WTC11 (cell line): ENCODE measurements around the gene CYBA. TPM values are rescaled to one million over a fixed set of nuclear protein-coding genes. Genes with fewer than 3 reads are reported as not detected.

Experiments used
- ATAC-seq: fragments of 200-7000 bp; cut with Tn5 transposase; 2 replicates; pipeline ENCODE4 v1.10.0; 2021; ENCODE audit warnings: mild to moderate bottlenecking, moderate library complexity
- CTCF ChIA-PET: fragments of 300-600 bp; sonication (Branson Sonifier 250); formaldehyde crosslinking; loops from one replicate; lab custom pipeline; 2021; ENCODE audit warnings: antibody characterized with exemption; lab: Charles Lee
- POLR2A ChIA-PET: fragments of 350-600 bp; sonication (Branson Sonifier 250); formaldehyde crosslinking; loops from one replicate; lab custom pipeline; 2021; ENCODE audit warnings: antibody characterized with exemption; lab: Charles Lee
- DNase-seq: peaks from one replicate; pipeline ENCODE4 v3.0.0; 2021; ENCODE audit warnings: low spot score
- H3K27ac Mint-ChIP-seq: 2 replicates; pipeline ENCODE4 v1.8.0; 2021; ENCODE audit warnings: mixed read lengths
- H3K27me3 Mint-ChIP-seq: 2 replicates; pipeline ENCODE4 v1.8.0; 2021; ENCODE audit warnings: low read depth, mild to moderate bottlenecking, moderate library complexity, mixed read lengths
- H3K36me3 Mint-ChIP-seq: 2 replicates; pipeline ENCODE4 v1.8.0; 2021; ENCODE audit warnings: mixed read lengths
- H3K4me1 Mint-ChIP-seq: 2 replicates; pipeline ENCODE4 v1.8.0; 2022; ENCODE audit warnings: mixed read lengths
- H3K4me3 Mint-ChIP-seq: 2 replicates; pipeline ENCODE4 v1.8.0; 2021; ENCODE audit warnings: mild to moderate bottlenecking, moderate library complexity, mixed read lengths
- H3K9me3 Mint-ChIP-seq: 2 replicates; pipeline ENCODE4 v1.8.0; 2021; ENCODE audit warnings: mixed read lengths
- ATF6 ChIP-seq: sonication (generic); formaldehyde crosslinking; IDR thresholded peaks from 2 replicates; pipeline ENCODE4 v1.8.1; 2023; ENCODE audit warnings: mild to moderate bottlenecking, missing genetic modification reagents
- CREB1 ChIP-seq: sonication (generic); formaldehyde crosslinking; IDR thresholded peaks from 2 replicates; pipeline ENCODE4 v1.8.0; 2023; ENCODE audit warnings: mild to moderate bottlenecking, missing genetic modification reagents
- CREM ChIP-seq: sonication (generic); formaldehyde crosslinking; IDR thresholded peaks from 2 replicates; pipeline ENCODE4 v1.8.1; 2022; ENCODE audit warnings: mild to moderate bottlenecking, missing genetic modification reagents, moderate library complexity
- ETV6 ChIP-seq: sonication (generic); formaldehyde crosslinking; IDR thresholded peaks from 2 replicates; pipeline ENCODE4 v1.8.1; 2022; ENCODE audit warnings: mild to moderate bottlenecking, missing genetic modification reagents
- JUN ChIP-seq: sonication (generic); formaldehyde crosslinking; IDR thresholded peaks from 2 replicates; pipeline ENCODE4 v1.8.0; 2023; ENCODE audit warnings: mild to moderate bottlenecking, missing genetic modification reagents
- NFATC4 ChIP-seq: fragments of 250-450 bp; sonication (Bioruptor Pico); IDR thresholded peaks from 2 replicates; pipeline ENCODE4 v1.9.0; 2021; ENCODE audit warnings: mild to moderate bottlenecking
- NFYB ChIP-seq: sonication (generic); formaldehyde crosslinking; conservative IDR thresholded peaks from 2 replicates; pipeline ENCODE4 v1.8.0; 2022; ENCODE audit warnings: low read depth, missing genetic modification reagents
- PRRX2 ChIP-seq: fragments of 250-450 bp; sonication (Bioruptor Pico); IDR thresholded peaks from 2 replicates; pipeline ENCODE4 v1.8.0; 2021; ENCODE audit warnings: mild to moderate bottlenecking
- RELA ChIP-seq: sonication (generic); formaldehyde crosslinking; IDR thresholded peaks from 2 replicates; pipeline ENCODE4 v1.8.1; 2022; ENCODE audit warnings: missing genetic modification reagents, mild to moderate bottlenecking, borderline replicate concordance
- STAT6 ChIP-seq: sonication (generic); formaldehyde crosslinking; conservative IDR thresholded peaks from 2 replicates; pipeline ENCODE4 v1.8.1; 2023; ENCODE audit warnings: mild to moderate bottlenecking, low read depth, missing genetic modification reagents, moderate library complexity
- TEAD1 ChIP-seq: sonication (generic); formaldehyde crosslinking; IDR thresholded peaks from 2 replicates; pipeline ENCODE4 v1.8.0; 2022; ENCODE audit warnings: mild to moderate bottlenecking, missing genetic modification reagents
- TEAD4 ChIP-seq: sonication (generic); formaldehyde crosslinking; IDR thresholded peaks from 2 replicates; pipeline ENCODE4 v1.8.0; 2022; ENCODE audit warnings: mild to moderate bottlenecking, missing genetic modification reagents
- TP53 ChIP-seq: sonication (generic); formaldehyde crosslinking; IDR thresholded peaks from 2 replicates; pipeline ENCODE4 v1.8.1; 2023; ENCODE audit warnings: mild to moderate bottlenecking, missing genetic modification reagents
- ZBTB21 ChIP-seq: sonication (generic); formaldehyde crosslinking; IDR thresholded peaks from 2 replicates; pipeline ENCODE4 v1.8.1; 2023; ENCODE audit warnings: mild to moderate bottlenecking, missing genetic modification reagents, borderline replicate concordance
- total RNA-seq: library from RNA; stranded (reverse); gene quantifications from 3 replicates; pipeline ENCODE4 v1.2.3, GENCODE V29; 2021
- TF ChIP-seq, protein P1 (sequence below): sonication (generic); formaldehyde crosslinking; conservative IDR thresholded peaks from 2 replicates; pipeline ENCODE4 v1.8.1; 2022; ENCODE audit warnings: mild to moderate bottlenecking, missing genetic modification reagents
- TF ChIP-seq, protein P2 (sequence below): sonication (generic); formaldehyde crosslinking; IDR thresholded peaks from 2 replicates; pipeline ENCODE4 v1.8.0; 2023; ENCODE audit warnings: missing genetic modification reagents, mild to moderate bottlenecking, borderline replicate concordance
- TF ChIP-seq, protein P3 (sequence below): sonication (generic); formaldehyde crosslinking; IDR thresholded peaks from 2 replicates; pipeline ENCODE4 v1.8.1; 2023; ENCODE audit warnings: mild to moderate bottlenecking, missing genetic modification reagents, borderline replicate concordance
- TF ChIP-seq, protein P4 (sequence below): sonication (generic); formaldehyde crosslinking; IDR thresholded peaks from 2 replicates; pipeline ENCODE4 v1.8.1; 2022; ENCODE audit warnings: missing genetic modification reagents, borderline replicate concordance
- TF ChIP-seq, protein P5 (sequence below): sonication (generic); formaldehyde crosslinking; IDR thresholded peaks from 2 replicates; pipeline ENCODE4 v1.8.0; 2023; ENCODE audit warnings: missing genetic modification reagents

Gene CYBA
- total RNA-seq, 1 experiment from 2014 or later = 169 TPM

DNA sequence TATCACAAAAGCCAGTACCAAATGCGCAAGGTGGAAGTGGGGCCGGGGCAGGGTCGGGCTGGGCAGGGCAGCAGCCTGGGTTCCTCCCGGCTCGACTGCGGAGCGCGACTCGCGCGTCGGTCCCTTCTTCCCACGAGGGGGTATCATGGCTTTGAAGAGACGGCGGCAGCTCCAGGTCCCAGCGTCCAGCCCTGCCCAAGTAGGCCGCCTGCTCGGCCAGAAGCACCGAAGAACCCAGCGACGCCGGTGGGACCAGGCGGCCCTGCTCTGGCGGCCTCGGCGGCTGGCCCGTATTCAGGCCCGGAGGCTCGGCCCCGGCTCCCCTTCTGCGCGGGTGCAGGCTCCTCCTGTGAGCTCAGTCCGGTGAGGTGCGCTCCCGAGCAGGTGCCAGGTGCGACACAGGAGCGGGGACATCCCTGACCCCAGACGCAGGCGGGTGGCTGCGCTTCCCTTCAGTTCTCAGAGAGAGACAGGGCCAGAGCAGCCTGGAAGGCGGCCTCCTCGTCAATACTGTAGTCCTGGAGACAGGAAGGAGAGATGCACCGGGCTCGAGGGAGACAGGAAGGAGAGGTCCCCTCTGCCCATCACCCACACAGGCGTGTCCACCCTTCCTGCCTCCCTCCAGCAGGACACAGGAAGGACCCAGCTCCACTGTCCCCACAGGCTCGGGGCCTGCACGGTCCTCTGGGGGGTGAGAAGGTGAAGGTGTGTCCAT is 46.4 kb upstream of the CYBA start (continued):
- TF ChIP-seq ETV6 (CRISPR knock-in tag) (no peak), ZBTB21 (CRISPR knock-in tag) (no peak)
- TF ChIP-seq, protein P1, sequence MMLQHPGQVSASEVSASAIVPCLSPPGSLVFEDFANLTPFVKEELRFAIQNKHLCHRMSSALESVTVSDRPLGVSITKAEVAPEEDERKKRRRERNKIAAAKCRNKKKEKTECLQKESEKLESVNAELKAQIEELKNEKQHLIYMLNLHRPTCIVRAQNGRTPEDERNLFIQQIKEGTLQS = no peak

- H3K4me3 Mint-ChIP-seq = no peak overlapping the region
- ChIA-PET CTCF (interaction anchor here (0.6 kb wide), 1 partner anchor 76 kb away, joined by 4 read pairs; no protein-coding TSS in a partner anchor), POLR2A (no interaction called here)
- DNase-seq = no peak
- no peaks in the 10 kb centered on the region for H3K9me3 Mint-ChIP-seq
- no peak for ATAC-seq
- TF ChIP-seq TEAD1 (CRISPR knock-in tag) (no peak), NFATC4 (CRISPR knock-in tag) (no peak), JUN (no peak), ATF6 (CRISPR knock-in tag) (no peak), NFYB (no peak), PRRX2 (no peak), TEAD4 (CRISPR knock-in tag) (no peak), CREM (CRISPR knock-in tag) (no peak), RELA (CRISPR knock-in tag) (no peak), CREB1 (CRISPR knock-in tag) (no peak), STAT6 (CRISPR knock-in tag) (no peak), TP53 (CRISPR knock-in tag) (no peak)
- TF ChIP-seq, protein P2, sequence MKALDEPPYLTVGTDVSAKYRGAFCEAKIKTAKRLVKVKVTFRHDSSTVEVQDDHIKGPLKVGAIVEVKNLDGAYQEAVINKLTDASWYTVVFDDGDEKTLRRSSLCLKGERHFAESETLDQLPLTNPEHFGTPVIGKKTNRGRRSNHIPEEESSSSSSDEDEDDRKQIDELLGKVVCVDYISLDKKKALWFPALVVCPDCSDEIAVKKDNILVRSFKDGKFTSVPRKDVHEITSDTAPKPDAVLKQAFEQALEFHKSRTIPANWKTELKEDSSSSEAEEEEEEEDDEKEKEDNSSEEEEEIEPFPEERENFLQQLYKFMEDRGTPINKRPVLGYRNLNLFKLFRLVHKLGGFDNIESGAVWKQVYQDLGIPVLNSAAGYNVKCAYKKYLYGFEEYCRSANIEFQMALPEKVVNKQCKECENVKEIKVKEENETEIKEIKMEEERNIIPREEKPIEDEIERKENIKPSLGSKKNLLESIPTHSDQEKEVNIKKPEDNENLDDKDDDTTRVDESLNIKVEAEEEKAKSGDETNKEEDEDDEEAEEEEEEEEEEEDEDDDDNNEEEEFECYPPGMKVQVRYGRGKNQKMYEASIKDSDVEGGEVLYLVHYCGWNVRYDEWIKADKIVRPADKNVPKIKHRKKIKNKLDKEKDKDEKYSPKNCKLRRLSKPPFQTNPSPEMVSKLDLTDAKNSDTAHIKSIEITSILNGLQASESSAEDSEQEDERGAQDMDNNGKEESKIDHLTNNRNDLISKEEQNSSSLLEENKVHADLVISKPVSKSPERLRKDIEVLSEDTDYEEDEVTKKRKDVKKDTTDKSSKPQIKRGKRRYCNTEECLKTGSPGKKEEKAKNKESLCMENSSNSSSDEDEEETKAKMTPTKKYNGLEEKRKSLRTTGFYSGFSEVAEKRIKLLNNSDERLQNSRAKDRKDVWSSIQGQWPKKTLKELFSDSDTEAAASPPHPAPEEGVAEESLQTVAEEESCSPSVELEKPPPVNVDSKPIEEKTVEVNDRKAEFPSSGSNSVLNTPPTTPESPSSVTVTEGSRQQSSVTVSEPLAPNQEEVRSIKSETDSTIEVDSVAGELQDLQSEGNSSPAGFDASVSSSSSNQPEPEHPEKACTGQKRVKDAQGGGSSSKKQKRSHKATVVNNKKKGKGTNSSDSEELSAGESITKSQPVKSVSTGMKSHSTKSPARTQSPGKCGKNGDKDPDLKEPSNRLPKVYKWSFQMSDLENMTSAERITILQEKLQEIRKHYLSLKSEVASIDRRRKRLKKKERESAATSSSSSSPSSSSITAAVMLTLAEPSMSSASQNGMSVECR (CRISPR knock-in tag) = no peak
- TF ChIP-seq, protein P3, sequence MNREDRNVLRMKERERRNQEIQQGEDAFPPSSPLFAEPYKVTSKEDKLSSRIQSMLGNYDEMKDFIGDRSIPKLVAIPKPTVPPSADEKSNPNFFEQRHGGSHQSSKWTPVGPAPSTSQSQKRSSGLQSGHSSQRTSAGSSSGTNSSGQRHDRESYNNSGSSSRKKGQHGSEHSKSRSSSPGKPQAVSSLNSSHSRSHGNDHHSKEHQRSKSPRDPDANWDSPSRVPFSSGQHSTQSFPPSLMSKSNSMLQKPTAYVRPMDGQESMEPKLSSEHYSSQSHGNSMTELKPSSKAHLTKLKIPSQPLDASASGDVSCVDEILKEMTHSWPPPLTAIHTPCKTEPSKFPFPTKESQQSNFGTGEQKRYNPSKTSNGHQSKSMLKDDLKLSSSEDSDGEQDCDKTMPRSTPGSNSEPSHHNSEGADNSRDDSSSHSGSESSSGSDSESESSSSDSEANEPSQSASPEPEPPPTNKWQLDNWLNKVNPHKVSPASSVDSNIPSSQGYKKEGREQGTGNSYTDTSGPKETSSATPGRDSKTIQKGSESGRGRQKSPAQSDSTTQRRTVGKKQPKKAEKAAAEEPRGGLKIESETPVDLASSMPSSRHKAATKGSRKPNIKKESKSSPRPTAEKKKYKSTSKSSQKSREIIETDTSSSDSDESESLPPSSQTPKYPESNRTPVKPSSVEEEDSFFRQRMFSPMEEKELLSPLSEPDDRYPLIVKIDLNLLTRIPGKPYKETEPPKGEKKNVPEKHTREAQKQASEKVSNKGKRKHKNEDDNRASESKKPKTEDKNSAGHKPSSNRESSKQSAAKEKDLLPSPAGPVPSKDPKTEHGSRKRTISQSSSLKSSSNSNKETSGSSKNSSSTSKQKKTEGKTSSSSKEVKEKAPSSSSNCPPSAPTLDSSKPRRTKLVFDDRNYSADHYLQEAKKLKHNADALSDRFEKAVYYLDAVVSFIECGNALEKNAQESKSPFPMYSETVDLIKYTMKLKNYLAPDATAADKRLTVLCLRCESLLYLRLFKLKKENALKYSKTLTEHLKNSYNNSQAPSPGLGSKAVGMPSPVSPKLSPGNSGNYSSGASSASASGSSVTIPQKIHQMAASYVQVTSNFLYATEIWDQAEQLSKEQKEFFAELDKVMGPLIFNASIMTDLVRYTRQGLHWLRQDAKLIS (CRISPR knock-in tag) = no peak
- TF ChIP-seq, protein P4, sequence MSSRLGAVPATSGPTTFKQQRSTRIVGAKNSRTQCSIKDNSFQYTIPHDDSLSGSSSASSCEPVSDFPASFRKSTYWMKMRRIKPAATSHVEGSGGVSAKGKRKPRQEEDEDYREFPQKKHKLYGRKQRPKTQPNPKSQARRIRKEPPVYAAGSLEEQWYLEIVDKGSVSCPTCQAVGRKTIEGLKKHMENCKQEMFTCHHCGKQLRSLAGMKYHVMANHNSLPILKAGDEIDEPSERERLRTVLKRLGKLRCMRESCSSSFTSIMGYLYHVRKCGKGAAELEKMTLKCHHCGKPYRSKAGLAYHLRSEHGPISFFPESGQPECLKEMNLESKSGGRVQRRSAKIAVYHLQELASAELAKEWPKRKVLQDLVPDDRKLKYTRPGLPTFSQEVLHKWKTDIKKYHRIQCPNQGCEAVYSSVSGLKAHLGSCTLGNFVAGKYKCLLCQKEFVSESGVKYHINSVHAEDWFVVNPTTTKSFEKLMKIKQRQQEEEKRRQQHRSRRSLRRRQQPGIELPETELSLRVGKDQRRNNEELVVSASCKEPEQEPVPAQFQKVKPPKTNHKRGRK = no peak
- TF ChIP-seq, protein P5, sequence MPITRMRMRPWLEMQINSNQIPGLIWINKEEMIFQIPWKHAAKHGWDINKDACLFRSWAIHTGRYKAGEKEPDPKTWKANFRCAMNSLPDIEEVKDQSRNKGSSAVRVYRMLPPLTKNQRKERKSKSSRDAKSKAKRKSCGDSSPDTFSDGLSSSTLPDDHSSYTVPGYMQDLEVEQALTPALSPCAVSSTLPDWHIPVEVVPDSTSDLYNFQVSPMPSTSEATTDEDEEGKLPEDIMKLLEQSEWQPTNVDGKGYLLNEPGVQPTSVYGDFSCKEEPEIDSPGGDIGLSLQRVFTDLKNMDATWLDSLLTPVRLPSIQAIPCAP (CRISPR knock-in tag) = no peak
- no peak overlapping the region for H3K27ac Mint-ChIP-seq
- H3K27me3 Mint-ChIP-seq = no peaks in the 10 kb centered on the region
- H3K4me1 Mint-ChIP-seq = no peaks in the 10 kb centered on the region
- peaks cover 3% of the 10 kb centered on the region; the same call in 1 of the 2 replicates for H3K36me3 Mint-ChIP-seq
Observed at GRCh38 chr16:88696441-88696840, 45.6 kb upstream of the CYBA start.
